Smooth muscle cell of trachea (primary cell): ENCODE measurements around the gene FBXL15. TPM values are rescaled to one million over a fixed set of nuclear protein-coding genes. Genes with fewer than 3 reads are reported as not detected.

Experiments
- total RNA-seq: library from RNA; depleted of rRNA; stranded (reverse); fragments of >200 nt; gene quantifications from 2 replicates; pipeline ENCODE4 v1.2.1, GENCODE V29; 2014

The FBXL15 gene
- 12.5 and 14.1 TPM in 2 replicates for total RNA-seq

GRCh38 chr10:102420714-102421506 is at the start of gene FBXL15:
Gene FBXL15, plus strand, starts transcription at chr10:102420836. Its CDS starts 294 bp downstream, at chr10:102421130.

DNA sequence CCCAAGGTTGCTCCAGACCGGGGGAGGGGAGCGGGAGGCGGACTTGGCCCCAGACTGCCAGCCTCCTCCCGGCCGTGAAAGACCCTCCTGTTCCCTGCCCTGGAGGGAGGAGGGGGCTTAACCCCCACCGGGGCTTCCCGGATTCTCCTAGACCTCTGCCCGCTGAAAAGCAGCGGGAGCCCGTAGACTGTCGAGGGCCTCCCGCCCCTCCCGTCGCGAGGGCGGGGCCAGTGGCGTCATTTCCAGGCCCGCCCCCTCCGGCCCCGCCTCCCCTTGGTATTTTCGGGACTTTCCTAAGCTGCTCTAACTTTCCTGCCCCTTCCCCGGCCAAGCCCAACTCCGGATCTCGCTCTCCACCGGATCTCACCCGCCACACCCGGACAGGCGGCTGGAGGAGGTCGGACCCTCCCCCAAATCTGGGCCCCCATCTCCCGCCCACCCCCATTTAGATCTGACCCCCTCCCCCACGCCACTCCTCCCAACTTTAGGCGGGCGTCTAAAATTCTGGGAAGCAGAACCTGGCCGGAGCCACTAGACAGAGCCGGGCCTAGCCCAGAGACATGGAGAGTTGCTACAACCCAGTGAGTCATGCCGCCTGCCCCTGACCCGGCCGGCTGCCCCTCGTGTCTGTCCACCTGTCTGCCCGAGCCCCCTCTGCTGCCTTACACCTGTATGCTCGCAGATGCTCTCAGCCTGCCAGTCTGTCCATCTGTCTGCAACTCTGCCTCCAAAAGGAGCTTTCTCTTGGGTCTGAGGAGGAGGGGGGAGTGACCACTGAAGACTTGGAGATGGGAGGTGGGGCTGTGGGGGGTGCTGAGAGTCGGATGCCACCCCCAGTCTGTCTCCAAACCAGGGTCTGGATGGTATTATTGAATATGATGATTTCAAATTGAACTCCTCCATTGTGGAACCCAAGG is 25.0 kb upstream of the FBXL15 start, which contains the start of gene NFKB2:
Gene NFKB2, plus strand, starts transcription at position 306 of the 917 bp plus-strand sequence. Its CDS starts 255 bp downstream, at position 561.

GRCh38 chr10:102418622-102419268 is 1.9 kb upstream of the FBXL15 start, which contains the start of gene PSD:
Gene PSD, minus strand, starts transcription at chr10:102418785. Its CDS starts 1,747 bp downstream, at chr10:102417038.

DNA sequence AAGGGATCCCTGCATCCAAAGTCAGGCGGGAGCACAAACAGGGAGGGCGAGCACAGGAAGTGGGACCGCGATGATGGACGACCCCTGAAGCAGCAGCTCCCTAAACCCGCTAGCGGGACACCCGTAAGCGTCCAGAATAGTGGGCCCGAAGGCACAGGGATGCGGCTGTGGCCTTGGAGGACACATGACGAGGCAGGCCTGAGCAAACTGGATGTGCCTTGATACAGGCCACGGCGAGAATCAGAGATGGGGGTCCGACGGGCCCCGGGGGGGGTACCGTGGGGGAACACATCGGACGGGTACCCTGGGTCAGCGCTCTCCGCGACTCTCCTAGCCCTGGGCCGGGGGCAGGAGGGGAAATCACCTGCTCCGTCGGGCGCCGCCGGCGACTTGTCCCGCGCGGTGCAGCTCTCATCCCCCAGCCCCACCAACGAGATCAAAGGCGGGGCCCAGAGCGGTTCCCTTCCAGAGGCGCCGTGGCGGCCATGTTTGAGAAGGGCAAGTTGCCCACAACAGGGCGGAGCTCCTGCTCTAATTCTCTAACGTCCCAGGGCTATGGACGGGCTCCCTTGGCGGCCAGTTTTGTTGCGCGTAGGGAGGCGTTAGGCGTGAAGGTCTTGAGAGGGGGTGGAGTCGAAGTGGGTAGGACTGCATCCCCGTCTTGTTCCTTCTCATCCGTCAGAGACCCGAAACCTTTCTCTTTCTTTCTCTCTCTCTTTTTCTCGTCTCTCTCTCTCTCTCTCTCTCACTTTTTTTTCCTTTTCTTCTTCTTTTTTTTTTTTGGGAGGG is 11.7 kb downstream of the FBXL15 start, which contains the start of gene CUEDC2:
Gene CUEDC2, minus strand, starts transcription at position 413 of the 789 bp plus-strand sequence. CDS start 7,386 bp downstream, outside the sequence.

GRCh38 chr10:102451105-102451969 is 30.7 kb downstream of the FBXL15 start, which contains the start of gene C10orf95:
Gene C10orf95, minus strand, starts transcription at chr10:102451543. Its CDS starts 450 bp downstream, at chr10:102451093.

Other genes starting within 250 kb of the FBXL15 start
- gene ELOVL3, start 194.5 kb upstream of the FBXL15 start, total RNA-seq = 0.83 TPM in 1 of 2 replicates, not detected in the other
- gene PITX3, start 179.3 kb upstream of the FBXL15 start, total RNA-seq = 0.17 TPM in 1 of 2 replicates, not detected in the other
- 39.6 and 43.0 TPM in 2 replicates for gene GBF1, start 175.3 kb upstream of the FBXL15 start, total RNA-seq
- 11.5 and 27.5 TPM in 2 replicates for gene NFKB2, start 25.1 kb upstream of the FBXL15 start, total RNA-seq
- gene PSD, start 2.1 kb upstream of the FBXL15 start, total RNA-seq = 0.73 and 20.2 TPM in 2 replicates
- 78.4 and 86.2 TPM in 2 replicates for gene CUEDC2, start 11.7 kb downstream of the FBXL15 start, total RNA-seq
- not detected in 2 replicates for gene C10orf95, start 30.7 kb downstream of the FBXL15 start, total RNA-seq
- gene ACTR1A, start 81.9 kb downstream of the FBXL15 start, total RNA-seq = 171 and 174 TPM in 2 replicates
- 6.3 and 7.4 TPM in 2 replicates for gene SUFU, start 83.1 kb downstream of the FBXL15 start, total RNA-seq
- 85.8 and 101 TPM in 2 replicates for gene TRIM8, start 223.6 kb downstream of the FBXL15 start, total RNA-seq